Endometrial microvascular endothelial cells (primary cell): Measurements from ENCODE around the gene WTAP. TPM values are rescaled to one million over a fixed set of nuclear protein-coding genes. Genes with fewer than 3 reads are reported as not detected.
"Not testable (repeated sequence)": the region's sequence is repeated elsewhere in the genome, so short reads cannot be mapped to it uniquely, and the experiment has no call there.

Source experiments
- in situ Hi-C: cut with HindIII; loops from 2 replicates; pipeline ENCODE4 v1.10.0; 2017; ENCODE audit warnings: low sequenced_read_pairs, low pct_unique_long_range_greater_than_20kb; ENCODE audit errors: inconsistent ontology term
- total RNA-seq: library from RNA; depleted of rRNA; stranded (reverse); fragments of >200 nt; gene quantifications from one replicate; pipeline ENCODE4 v1.2.3, GENCODE V29; 2015; ENCODE audit errors: inconsistent ontology term

WTAP gene
- total RNA-seq, 1 donor from 2014 or later, result 52.8 TPM

DNA sequence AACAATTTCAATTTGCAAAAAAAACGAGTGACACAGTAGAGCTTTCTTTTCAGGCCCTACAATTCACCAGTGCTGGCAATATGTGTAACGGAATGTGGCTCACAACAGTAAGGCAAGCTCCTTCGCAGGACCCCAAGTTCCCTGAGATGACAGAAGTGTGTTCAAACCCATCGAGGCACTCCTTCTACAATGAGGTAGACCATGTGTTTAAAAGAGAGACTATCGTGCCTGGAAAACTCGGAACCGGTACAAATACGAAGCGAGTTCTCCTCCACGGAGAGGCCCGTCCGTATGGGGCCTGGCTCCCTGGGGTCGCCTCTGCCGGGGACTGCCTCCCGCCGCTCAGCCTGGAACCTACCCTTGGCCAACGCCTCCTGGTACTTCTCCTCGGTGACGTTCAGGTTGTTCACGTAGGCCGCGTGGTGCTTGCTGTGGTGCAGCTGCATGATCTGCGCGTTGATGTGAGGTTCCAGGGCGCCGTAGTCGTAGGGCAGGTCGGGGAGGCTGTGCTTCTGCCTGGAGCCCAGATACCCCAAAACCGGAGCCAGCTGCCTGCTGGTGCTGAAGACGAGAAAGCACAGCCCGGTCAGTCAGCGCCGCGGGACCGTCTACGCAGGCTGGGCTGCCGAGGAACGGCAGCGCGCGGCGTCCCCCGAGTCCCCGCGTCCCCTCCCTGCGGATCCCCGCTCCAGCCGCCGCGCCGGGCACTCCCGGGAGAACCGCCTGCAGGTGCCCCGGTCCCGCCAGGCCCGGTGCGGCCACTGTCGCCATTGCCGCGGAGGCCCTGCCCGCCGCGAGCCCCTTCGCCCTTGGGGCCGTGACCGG lies 34.8 kb upstream of the WTAP start:
- in situ Hi-C loops, result no loop called here

DNA sequence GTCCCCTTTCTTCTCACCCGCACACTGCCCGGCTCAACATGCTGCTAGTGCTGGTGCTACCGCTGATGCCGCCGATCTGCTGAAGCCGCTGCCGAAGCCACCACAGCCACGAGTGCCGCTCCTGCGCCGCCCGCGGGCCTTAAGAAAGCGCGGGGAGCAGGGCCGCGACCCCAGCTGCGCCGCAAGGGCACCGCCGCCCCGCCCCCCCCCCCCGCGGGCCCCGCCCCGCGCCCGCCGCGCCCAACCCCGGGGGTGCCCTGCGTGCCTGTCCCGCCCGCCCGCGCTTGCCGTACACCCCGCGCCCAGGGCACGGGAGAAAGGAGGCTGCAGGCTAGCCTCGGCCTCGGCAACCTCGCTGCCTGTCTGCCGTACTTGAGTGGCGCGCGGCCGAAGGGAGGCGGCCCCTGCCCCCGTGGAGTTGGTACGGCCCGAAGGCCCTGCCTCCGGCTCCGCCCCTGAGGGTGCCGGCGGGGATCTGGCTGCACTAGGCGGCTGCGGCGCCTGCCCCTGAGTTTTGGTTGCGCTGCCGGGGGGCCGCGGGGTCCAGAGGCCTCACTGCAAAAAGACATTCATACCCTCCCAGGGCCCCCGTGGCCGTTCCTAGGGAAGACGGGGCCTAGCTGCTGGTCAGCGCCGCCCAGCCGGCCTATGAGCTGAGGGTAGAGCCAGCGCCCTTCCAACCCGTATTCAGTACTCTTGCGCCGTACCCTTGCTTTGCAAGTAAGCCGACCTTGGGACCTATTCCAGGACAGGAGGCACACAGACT lies 34.0 kb upstream of the WTAP start, which contains the start of gene SOD2:
SOD2 (minus strand) TSS at position 114 of the 766 bp plus-strand sequence; CDS start at position 40, 74 bp downstream.
- in situ Hi-C loops, result no loop called here

DNA sequence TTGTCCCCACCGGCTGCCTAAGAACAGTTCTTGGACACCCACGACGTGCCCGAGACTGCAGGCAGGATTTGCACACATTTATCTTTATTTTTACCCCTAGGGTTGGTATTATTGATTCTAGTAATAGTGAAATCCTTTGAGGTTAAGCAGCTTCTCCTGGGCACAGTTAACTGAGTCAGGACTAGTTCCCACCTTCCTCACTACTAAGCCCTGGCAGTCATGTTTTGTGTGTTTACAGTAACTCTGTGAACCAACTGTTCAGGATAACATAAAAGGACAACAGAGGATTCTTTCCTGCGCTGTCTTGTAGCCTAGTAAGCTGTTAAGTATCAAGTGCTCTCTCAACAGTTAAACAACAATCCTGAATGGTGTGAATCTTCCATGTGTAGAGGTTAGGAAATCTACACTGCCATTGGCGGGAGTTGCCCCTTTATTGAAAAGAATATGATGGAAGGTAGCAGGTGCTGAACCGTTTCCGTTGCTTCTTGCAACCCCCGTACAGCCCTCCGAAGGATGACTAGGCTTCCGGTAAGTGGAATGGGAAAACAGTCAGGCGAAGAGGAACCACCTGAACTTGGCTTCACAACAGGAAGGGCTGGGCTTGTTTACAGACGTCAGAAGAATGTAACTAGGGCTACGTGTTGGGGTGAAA lies 33.3 kb upstream of the WTAP start:
- in situ Hi-C loops, result no loop called here

DNA sequence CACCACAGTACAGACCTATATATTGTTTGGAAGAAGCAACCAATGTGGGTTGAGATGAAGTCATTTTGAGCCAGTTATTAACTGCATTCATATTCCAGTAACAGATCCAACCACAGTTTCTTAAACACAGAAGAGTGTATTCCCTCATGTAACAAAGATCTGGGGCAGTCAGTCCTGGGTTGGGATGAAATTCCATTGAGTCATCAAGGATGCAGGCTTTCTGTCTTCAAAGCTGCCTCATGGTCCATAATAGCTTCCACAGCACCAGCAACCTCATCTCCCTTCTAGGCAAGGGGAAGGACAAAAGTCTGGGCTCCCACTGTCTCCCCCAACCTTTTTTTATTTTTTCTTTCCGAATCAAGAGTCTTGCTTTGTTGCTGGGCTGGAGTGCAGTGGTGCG lies 31.3 kb upstream of the WTAP start:
- in situ Hi-C loops, result no loop called here

DNA sequence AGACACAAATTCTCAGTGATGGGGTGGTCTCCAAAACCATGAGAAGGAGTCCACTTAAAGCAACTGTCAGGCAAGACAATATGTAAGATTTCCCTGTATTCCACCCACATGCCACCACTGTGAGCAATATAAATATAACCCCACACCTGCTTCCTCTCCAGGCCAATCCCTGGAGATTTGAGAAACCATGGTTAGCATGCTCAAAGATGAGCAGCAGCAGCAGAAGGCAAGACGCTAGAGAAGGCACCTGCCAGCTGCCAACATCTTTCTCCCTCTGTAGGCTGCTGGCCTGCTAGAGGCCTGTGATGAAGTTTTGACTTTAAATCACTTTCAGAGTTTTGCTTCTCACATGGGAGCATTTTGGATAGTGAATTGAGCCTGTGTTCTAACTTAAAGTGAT lies 26.3 kb upstream of the WTAP start:
- in situ Hi-C loops, result no loop called here

DNA sequence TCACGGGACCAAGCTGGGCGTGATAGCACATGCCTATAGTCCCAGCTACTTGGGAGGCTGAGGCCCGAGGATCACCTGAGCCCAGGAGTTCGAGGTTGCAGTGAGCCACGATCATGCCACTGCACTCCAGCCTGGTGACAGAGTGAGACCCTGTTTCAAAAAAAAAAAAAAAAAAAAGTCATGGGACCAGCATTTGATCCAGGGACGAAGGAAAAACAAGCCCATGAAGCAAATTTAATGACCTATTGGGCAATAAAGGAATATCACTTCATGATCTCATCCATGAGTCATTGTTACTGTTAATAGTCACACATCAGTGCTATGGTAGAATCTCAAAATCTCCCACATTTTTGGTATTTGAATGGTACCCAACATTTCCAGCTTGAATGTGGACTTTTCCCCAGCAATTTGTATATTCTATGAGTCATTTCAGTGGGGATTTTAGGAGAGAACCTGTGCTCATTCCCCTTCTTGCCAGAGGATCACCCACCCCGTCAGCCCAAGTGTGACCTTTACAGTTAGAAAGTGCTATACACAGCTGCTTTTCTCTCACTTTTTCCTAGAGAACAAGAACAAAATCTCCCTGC lies 25.8 kb upstream of the WTAP start:
- in situ Hi-C loops, result no loop called here

DNA sequence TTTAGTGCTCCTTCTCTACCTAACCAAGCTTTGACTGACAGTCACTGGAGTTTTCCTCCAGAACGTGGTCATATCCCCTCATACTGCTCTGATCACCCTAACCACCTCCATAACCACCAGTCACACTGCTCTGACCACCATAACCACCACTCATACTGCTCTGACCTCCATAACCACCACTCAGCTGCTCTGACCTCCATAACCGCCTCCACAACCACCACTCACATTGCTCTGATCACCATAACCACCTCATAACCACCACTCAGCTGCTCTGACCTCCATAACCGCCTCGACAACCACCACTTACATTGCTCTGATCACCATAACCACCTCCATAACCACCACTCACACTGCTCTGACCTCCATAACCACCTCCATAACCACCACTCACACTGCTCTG lies 16.7 kb upstream of the WTAP start:
- in situ Hi-C loops, result not testable (repeated sequence)

DNA sequence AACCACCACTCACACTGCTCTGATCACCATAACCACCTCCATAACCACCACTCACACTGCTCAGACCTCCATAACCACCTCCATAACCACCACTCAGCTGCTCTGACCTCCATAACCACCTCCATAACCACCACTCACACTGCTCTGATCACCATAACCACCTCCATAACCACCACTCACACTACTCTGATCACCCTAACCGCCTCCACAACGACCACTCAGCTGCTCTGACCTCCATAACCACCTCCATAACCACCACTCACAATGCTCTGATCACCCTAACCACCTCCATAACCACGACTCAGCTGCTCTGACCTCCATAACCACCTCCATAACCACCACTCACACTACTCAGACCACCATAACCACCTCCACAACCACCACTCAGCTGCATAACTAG lies 14.9 kb upstream of the WTAP start:
- in situ Hi-C loops, result not testable (repeated sequence)

DNA sequence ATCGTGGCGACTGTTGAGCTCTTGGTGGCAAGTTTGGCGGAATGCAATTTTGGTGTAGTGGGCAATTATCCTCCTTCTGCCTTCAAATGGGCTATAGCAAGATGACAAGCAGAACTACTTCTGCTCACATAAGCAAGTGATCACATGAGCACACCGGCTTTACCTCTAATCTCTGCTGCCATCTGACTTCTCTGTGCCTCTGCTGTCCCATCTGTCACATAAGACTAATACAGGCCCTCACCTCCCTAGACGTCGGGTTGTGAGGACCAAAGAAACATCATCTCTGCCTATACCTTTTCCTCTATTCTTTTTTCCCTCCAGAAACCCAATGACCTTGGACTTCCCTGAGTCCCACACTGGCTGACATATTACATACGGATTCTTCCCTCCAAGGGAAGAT lies 13.3 kb upstream of the WTAP start:
- in situ Hi-C loops, result no loop called here

DNA sequence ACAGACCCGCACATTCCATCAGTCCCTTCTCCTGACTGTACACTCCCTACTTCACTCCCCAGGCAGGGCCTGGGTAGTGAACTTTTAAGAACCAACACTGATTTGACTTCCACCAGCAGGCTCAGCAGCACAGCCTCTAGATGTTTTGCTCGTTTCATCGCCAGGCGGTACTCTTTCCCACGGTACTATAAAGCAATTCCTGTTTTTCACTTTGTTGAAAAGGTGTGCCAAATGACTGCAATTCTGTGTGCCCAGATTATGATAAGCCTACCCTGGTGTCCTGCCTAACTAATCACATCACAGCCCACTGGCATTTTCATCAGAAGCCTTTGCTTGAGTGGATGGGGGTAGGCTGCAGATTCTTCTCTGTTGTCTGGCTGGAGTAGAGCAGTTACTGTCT lies 12.9 kb upstream of the WTAP start:
- in situ Hi-C loops, result no loop called here

DNA sequence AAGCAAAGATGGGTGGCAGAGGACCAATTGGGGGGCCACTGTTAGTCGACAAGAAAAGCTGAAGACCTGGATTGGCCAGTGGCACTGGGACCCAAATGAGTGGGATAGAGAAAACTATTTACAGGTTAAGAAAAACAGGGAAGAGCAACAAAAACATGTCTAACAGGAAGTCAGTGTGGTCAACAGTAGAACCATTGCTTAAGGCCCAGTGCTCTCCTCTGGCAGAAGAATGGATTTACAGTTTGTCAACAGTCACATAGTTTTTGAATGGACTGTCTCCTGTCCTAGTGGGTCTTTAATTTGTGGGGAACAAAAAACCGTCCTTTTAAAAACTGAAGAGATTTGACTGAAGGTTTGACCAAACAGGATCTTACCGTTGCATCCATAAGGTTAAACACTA lies 12.1 kb upstream of the WTAP start:
- in situ Hi-C loops, result no loop called here

DNA sequence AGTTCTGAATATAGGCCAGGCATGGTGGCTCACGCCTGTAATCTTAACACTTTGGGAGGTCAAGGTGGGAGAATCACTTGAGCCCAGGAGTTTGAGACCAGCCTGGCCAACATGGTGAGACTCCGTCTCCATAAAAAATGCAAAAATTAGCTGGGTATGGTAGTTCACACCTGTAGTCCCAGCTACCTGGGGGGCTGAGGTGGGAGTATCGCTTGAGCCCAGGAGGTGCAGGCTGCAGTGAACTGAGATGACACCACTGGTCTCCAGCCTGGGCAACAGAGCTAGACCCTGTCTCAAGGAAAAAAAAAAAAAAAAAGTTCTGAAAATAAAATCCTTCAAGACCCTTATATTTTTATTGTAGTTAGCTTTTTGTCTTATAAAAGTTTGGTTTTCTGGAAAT lies 11.7 kb upstream of the WTAP start:
- in situ Hi-C loops, result no loop called here

DNA sequence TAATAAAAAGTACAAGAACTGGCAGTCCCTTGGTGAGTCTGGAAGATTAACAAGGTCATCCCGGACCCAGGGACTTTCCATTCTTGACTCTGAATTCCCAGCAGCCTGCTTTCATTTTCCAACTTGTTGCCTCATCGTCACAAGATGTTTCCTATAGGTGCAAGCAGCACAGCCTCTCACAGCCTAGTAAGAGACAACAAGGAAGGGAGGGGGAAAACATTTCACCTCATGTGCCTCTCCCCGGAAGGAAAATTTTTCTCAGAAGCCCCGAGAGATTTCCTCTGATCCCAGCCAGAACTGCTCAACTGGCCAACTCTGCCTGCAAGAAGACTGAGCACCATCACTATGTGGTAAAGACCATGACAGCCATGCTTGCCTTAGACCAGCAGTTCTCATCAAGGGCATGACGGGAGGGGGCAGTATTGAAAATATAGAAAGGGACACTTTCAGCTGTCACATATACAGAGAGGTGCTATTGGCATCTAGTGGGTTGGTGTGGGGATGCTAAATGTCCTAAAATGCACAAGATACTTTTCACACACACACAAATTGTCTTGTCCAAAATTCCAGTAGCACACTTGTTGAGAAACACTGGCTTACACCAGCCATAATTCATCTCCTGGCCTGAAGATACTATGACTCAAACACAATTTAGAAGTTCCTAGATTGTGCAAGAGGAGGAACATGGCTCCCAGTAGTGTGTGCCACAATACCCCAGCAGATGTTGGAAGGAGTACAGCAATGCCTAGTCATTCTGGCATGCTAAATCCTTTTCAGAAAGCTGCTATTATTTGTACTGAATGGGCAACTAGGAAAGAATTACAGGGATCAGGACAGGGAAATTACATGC lies 10.8 kb upstream of the WTAP start:
- in situ Hi-C loops, result no loop called here

DNA sequence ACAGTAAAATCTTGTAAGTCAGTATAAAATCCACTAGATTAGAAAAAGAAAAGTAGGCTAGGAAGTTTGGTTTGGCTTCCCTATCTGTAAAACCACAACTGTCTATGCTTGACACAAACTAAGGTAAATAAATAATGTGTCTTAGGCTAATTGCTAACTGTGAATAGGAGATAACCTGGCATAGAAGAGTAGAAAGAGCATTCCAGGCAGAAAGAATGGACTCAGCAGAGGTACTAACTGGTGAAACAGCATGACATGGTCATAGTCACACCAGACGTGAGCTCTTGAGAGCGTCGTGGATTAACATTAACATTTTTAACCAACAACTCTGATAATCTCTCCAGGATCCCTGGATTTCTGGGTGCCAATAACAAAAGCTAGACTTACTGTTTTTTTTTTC lies 8.7 kb upstream of the WTAP start:
- in situ Hi-C loops, result no loop called here

DNA sequence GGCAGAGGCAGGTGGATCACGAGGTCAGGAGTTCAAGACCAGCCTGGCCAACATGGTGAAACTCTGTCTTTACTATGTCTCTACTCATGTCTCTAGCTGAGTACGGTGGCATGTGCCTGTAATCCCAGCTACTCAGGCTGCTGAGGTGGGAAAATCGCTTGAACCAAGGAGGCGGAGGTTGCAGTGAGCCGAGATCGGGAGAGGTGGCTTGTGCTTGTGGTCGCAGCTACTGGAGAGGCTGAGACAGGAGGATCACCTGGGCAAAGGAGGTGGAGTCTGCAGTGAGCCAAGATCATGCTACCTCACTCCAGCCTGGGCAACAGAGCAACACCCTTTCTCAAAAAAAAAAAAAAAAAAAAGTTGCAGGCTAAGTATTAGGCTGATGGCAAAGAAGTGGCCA lies 8.0 kb upstream of the WTAP start:
- in situ Hi-C loops, result no loop called here

DNA sequence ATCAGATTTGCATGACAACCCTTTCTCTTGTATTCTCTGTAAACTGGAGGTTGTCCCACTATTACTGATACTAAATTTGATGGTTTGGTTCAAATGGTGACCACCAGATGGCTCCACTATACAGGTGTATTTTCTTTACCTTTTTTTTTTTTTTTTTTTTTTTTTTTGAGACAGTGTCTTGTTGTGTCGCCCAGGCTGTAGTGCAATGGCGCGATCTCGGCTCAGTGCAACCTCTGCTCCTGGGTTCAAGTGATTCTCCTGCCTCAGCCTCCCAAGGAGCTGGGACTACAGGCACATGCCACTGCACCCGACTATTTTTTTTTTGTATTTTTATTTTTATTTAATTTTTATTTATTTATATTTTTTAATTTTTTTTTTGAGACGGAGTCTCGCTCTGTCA lies 6.6 kb upstream of the WTAP start:
- in situ Hi-C loops, result no loop called here

DNA sequence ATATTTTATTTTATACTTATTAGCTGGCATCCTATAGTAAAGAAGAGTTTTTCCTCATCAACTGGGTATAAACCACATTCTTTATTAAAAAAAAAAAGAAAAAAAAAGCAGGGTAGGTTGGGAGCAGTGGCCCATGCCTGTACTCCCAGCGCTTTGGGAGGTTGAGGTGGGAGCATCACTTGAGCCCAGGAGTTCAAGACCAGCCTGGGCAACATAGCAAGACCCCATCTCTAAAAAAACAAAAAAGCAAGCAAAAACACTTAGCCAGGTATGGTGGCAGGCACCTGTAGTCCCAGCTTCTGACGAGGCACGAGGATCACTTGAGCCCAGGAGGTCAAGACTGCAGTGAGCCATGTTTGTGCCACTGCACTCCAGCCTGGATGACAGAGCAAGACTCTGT lies 5.3 kb upstream of the WTAP start:
- in situ Hi-C loops, result not testable (repeated sequence)

DNA sequence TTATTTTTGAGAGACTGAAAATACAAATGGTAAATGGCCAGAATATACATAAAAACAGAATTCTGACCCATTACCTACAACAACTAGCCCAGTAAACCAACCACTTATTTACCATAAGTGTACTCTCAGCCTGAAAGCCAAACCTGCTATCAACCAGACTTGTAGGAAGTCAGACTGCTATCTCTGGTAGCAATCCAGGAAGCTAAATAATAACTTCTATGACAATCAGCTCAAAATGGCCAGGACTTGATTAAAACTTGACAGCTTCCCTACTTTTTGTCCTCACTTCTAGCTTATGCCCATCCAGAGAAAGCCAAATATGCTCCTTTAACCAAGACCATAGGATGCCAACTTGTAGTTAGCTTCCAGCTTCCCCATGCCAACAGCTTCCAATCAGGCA lies 4.7 kb upstream of the WTAP start:
- in situ Hi-C loops, result no loop called here

DNA sequence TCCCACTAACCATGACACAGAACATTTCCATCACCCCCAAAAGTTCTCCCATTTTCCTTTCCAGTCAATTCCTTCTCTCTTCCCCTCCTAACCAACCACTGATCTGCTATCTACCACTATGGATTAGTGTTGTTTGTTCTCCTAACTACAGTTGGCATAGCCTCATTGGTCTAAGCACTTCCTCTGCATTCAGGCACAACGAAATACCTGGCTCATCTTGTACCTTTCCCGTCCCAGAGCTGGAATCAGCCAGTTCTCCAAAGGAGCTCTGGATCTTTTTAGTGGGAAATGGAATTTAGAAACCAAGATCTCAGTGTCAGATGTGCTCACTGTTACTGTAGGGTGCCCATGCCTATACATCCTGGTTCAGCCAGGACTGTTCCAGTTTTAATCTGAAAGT lies 4.0 kb upstream of the WTAP start:
- in situ Hi-C loops, result no loop called here
